HG03520 (cell line): ENCODE measurements around the gene BRI3BP.
"Not testable (repeated sequence)": the region's sequence is repeated elsewhere in the genome, so short reads cannot be mapped to it uniquely, and the experiment has no call there.

Experiments used
- ATAC-seq: cut with Tn5 transposase; IDR thresholded peaks from one replicate; pipeline ENCODE4 v1.9.1; 2021; ENCODE audit warnings: mild to moderate bottlenecking, moderate library complexity; ENCODE audit not compliant: unreplicated experiment

Gene BRI3BP

DNA sequence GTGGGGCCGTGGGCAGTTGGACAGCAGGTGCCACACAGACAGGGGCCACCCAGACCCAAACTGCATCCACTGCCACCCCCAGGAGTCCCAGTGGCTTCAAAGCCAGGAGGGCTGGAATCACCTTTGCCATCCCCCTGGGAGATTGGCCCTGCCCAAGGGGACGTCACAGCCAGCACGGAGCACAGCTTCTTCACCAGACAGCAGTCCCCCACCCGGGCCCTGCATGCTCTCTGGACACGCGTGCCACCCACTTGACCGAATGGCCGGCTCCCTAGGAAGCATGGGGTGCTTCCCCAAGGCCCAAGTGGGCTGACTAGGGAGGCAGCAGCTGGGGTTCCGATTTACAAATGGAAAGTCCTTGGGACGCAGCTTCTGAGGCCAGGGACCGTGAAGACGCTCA, 21.8 kb upstream of the BRI3BP start:
- no peak for ATAC-seq

DNA sequence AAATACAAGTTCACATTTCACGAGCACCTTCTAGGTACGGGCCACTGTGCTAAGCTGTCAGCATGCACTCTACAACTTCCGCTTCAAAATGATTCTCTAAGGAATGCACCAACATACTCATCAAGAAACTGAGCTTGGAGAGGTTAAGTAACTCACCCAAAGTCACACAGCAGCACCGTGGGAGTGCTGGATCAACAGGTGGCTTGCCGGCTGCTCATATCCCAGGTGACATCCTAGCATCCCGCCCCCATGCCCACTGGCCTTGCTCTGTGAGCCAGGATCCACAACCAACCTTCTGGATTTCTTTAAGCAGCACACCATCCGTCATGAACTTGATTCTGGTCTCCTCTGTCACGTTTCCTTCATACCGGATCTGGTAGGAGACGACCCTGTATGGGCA, 21.2 kb upstream of the BRI3BP start:
- ATAC-seq = no peak

GRCh38 chr12:124975276-124975675, 18.2 kb upstream of the BRI3BP start:
- ATAC-seq = no peak

- no peak for ATAC-seq
These were observed 16.4 kb upstream of the BRI3BP start for GRCh38 chr12:124976999-124977398.

GRCh38 chr12:124979568-124979967, 13.9 kb upstream of the BRI3BP start:
- ATAC-seq = no peak

DNA sequence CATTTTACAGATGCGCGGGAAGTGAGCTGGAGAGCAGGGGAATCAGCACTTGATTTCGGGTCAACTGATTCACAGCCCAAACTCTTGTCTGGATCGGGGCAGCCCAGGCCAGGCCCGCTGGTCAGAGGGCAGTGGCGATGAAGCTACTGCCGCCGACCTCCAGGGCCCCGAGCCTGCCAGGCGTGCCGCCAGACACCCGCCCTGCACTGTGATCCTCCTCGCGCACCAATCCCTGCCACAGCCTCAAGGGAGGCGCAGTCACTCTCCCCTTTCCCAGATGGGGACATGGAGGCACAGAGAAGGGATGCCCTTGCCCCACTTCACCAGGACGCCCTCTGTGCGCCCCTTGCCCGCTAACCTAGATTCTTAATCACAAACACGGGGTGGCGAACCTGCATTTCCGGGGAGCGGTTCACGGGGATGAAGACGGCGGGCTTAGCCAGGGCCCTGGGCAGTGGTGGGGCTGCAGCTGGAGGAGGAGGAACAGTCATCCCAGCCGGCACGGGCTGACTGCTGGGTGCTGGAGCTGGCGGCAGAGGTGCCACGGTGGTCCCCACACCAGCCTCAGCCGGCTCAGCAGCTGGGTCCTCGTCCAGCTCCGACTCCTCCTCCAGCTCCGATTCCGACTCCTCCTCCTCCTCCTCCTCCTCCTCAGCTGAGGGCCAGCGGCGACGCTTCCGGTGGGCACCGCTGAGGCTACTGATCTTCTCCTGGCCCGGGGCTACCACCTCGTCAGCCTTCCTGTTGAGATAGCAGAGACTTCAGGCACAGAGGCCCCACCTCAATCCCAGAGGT, 13.2 kb upstream of the BRI3BP start:
- ATAC-seq = no peak

DNA sequence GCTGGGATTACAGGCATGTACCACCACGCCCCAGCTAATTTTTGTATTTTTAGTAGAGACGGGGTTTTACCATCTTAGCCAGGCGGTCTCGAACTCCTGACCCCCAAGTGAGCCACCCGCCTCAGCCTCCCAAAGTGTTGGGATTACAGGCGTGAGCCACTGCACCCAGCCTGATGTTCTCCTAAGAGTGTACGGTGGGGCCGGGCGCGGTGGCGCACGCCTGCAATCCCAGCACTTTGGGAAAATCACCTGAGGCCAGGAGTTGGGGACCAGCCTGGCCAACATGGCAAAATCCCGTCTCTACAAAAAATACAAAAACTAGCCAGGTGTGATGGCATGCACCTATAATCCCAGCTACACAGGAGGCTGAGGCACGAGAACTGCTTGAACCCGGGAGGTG, 6.6 kb upstream of the BRI3BP start:
- not testable (repeated sequence) for ATAC-seq

DNA sequence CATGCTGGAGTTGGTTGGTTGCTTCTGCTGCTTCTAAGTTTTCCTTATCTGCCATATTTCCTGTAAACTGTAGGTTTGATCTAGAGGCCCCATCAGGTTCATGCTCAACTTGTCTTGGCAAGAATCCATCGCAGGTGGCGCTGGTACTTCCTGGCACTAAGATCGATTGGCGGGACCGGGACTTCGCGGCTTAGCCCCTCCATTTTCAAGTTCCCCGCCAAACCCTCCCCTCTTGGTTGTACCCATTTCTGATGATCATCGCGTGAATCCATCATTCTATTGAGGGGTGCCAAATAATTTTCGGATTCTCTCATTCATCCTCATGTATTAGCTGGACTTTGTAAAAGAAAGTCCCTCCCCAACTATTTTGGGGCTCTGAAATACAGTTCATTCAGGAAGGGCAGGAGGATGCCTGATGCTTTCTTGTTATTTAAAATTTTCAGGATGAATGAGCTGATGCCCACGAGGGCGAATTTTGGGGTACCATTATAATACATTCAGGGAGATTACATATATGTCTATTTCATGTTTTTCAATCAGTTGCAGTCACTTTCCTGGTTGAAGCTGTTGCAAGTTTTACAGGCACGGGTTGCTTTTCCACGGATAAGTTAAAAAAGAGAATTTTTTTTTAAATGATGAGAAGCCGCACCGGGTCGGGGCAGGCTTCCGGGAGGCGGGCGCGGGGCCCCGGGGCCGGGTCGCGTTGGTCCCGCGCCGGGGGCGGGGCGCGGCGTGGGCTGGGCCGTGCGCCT, 395 bp upstream of the BRI3BP start:
- ATAC-seq = peak; percentile 31

- ATAC-seq = no peak
These were observed 1.1 kb downstream of the BRI3BP start for GRCh38 chr12:124994437-124994975.

GRCh38 chr12:124995200-124995961, 1.9 kb downstream of the BRI3BP start:
- ATAC-seq = no peak

DNA sequence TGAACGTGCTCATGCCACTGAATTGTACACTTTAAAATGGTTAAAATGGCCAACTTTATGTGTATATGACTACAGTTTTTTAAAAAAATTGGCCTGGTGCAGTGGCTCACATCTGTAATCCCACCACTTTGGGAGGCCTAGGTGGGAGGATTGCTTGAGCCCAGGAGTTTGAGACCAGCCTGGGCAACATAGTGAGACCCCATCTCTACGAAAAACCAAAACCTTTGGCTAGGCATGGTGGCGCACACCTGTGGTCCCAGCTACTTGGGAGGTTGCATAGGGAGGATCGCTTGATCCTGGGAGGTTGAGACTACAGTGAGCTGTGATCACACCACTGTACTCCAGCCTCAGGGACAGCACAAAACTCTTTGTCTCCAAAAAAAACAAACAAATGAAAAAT, 5.3 kb downstream of the BRI3BP start:
- ATAC-seq = no peak

DNA sequence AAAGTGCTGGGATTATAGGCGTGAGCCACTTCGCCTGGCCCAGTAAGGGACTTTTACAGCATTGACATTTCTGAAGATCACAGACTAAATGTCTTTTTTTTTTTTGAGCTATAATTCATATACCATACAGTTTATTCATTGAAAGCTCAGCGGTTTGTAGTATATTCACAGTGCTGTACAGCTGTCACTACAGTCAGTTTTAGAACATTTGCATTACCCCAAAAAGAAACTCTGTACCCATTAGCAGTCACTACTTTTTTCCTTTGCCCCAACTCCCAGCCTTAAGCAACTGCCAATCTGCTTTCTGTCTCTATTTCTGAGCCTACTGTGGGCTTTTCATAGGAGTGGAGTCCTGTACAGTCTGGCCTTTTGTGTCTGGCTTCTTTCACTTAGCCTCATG, 8.2 kb downstream of the BRI3BP start:
- ATAC-seq = no peak

DNA sequence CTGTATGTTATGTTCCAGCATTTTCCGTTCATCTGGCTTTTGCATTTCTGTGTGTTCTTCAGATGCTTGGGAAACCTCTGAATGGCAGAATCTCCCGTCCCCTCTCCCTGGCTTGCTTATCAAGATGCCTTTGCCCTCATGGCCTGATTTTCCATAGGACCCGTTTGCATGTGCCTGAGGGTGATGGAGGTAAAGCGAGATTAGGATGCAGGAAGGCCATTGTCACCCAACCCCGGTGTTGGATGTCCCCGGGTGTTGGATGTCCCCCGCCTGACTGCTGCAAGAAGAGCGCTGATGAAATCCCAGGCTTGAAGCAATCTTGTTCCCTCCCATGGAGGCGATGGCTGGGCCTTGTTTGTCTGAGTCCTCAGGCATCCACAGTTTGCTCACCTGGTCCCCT, 9.6 kb downstream of the BRI3BP start:
- ATAC-seq = no peak

GRCh38 chr12:125004621-125005020, 11.2 kb downstream of the BRI3BP start:
- ATAC-seq = no peak

DNA sequence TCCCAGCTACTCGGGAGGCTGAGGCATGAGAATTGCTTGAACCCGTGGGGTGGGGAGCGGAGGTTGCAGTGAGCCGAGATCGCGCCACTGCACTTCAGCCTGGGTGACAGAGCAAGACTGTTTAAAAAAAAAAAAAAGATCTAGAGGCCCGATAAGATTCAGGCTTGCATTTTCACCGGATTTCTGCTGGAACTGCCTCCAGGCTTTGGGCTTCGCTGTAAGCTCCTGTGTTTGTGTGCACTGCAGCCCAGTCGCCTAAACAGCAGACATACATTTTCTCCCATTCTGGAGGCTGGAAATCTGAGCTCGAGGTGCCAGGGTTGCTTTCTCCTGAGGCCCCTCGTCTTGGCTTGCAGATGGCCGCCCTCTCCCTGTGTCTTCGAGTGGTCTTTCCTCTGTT, 12.2 kb downstream of the BRI3BP start:
- no peak for ATAC-seq

- no peak for ATAC-seq
These were observed 12.9 kb downstream of the BRI3BP start for GRCh38 chr12:125006365-125006764.

GRCh38 chr12:125013816-125014442, 20.5 kb downstream of the BRI3BP start:
- ATAC-seq = no peak

GRCh38 chr12:125014526-125014925, 21.1 kb downstream of the BRI3BP start:
- ATAC-seq = no peak

GRCh38 chr12:125015680-125016310, 22.4 kb downstream of the BRI3BP start:
- ATAC-seq = no peak

DNA sequence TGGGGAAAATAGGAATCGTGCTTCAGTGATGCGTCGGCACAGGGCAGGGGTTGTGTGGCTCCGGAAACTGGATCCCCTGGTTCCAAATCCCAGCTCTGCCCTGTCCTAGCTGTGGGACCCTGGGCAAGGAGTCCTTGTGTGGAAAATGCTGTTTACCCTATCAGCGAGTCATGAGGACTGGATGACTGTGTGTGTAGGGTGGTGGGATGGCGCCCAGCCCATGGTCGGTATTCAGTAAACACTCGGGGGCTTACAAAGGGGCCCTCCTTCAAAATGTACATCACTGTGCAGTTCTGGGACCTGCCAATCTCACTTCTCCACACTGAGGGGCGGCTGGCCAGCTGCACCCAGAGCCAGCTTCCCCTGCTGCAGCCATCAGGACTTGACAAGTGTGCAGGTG, 24.4 kb downstream of the BRI3BP start:
- no peak for ATAC-seq
